ENCODE measurements around the gene RNF212B. TPM values are rescaled to one million over a fixed set of nuclear protein-coding genes. Genes with fewer than 3 reads are reported as not detected.

RNF212B gene
- polyA plus RNA-seq, 1 donor from 2014 or later: not detected

GRCh38 chr14:23320584-23321571 lies 83.1 kb downstream of the RNF212B start, which contains the start of gene PABPN1:
Gene PABPN1, plus strand, starts transcription at chr14:23321457. Its CDS starts 13 bp downstream, at chr14:23321470.
- Histone ChIP-seq H3F3A (ENCODE audit: insufficient read depth, low read length, poor library complexity, severe bottlenecking) (peaks cover 10% of the 10 kb centered on the region), H3K79me2 (replicated peaks; ENCODE audit: insufficient read depth, low read length) (peaks cover 23% of the 10 kb centered on the region), H3K27me3 (ENCODE audit: insufficient read depth, low read depth, low read length) (no peaks in the 10 kb centered on the region), H3K36me3 (ENCODE audit: insufficient read depth, low read length) (no peaks in the 10 kb centered on the region), H3K9ac (ENCODE audit: low read length) (peak within 1 kb of the TSS; percentile 99), H4K20me1 (ENCODE audit: insufficient read depth) (no peaks in the 10 kb centered on the region), H3K9me2 (ENCODE audit: insufficient read depth, low read length) (no peaks in the 10 kb centered on the region), H3K4me3 (ENCODE audit: low read length) (peak within 1 kb of the TSS; percentile 76), H3K9me3 (ENCODE audit: low read length) (no peaks in the 10 kb centered on the region), H2AFZ (ENCODE audit: low read depth, low read length) (peak within 1 kb of the TSS; percentile 92), H3K4me2 (ENCODE audit: low read length) (peak within 1 kb of the TSS; percentile 85), H3K27ac (ENCODE audit: low read length) (peak within 1 kb of the TSS; percentile 98)
- no peak for TF ChIP-seq RAD21 (conservative IDR thresholded peaks at IDR 0.05)
- no peak for TF ChIP-seq EZH2 (IDR thresholded peaks at IDR 0.05; ENCODE audit: borderline replicate concordance, insufficient read depth, low read length, poor library complexity, severe bottlenecking)
- TF ChIP-seq, protein P1, sequence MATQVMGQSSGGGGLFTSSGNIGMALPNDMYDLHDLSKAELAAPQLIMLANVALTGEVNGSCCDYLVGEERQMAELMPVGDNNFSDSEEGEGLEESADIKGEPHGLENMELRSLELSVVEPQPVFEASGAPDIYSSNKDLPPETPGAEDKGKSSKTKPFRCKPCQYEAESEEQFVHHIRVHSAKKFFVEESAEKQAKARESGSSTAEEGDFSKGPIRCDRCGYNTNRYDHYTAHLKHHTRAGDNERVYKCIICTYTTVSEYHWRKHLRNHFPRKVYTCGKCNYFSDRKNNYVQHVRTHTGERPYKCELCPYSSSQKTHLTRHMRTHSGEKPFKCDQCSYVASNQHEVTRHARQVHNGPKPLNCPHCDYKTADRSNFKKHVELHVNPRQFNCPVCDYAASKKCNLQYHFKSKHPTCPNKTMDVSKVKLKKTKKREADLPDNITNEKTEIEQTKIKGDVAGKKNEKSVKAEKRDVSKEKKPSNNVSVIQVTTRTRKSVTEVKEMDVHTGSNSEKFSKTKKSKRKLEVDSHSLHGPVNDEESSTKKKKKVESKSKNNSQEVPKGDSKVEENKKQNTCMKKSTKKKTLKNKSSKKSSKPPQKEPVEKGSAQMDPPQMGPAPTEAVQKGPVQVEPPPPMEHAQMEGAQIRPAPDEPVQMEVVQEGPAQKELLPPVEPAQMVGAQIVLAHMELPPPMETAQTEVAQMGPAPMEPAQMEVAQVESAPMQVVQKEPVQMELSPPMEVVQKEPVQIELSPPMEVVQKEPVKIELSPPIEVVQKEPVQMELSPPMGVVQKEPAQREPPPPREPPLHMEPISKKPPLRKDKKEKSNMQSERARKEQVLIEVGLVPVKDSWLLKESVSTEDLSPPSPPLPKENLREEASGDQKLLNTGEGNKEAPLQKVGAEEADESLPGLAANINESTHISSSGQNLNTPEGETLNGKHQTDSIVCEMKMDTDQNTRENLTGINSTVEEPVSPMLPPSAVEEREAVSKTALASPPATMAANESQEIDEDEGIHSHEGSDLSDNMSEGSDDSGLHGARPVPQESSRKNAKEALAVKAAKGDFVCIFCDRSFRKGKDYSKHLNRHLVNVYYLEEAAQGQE (IDR thresholded peaks at IDR 0.05; ENCODE audit: borderline replicate concordance): peak; percentile 72
- peak; percentile 29 for TF ChIP-seq TAF1 (IDR thresholded peaks at IDR 0.05; ENCODE audit: low read depth)
- TF ChIP-seq EP300 (conservative IDR thresholded peaks at IDR 0.05; ENCODE audit: poor library complexity, severe bottlenecking): peak; percentile 66
- TF ChIP-seq, protein P2, sequence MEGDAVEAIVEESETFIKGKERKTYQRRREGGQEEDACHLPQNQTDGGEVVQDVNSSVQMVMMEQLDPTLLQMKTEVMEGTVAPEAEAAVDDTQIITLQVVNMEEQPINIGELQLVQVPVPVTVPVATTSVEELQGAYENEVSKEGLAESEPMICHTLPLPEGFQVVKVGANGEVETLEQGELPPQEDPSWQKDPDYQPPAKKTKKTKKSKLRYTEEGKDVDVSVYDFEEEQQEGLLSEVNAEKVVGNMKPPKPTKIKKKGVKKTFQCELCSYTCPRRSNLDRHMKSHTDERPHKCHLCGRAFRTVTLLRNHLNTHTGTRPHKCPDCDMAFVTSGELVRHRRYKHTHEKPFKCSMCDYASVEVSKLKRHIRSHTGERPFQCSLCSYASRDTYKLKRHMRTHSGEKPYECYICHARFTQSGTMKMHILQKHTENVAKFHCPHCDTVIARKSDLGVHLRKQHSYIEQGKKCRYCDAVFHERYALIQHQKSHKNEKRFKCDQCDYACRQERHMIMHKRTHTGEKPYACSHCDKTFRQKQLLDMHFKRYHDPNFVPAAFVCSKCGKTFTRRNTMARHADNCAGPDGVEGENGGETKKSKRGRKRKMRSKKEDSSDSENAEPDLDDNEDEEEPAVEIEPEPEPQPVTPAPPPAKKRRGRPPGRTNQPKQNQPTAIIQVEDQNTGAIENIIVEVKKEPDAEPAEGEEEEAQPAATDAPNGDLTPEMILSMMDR (IDR thresholded peaks at IDR 0.05; ENCODE audit: poor library complexity, severe bottlenecking): peak; percentile 33
- no peak for TF ChIP-seq SMC3 (conservative IDR thresholded peaks at IDR 0.05; ENCODE audit: poor library complexity)
- peak; percentile 81 for TF ChIP-seq POLR2AphosphoS5 (IDR thresholded peaks at IDR 0.05)
- peak; percentile 32 for TF ChIP-seq MXI1 (conservative IDR thresholded peaks at IDR 0.05; ENCODE audit: poor library complexity, severe bottlenecking)
